Measurements from ENCODE around the gene TAF10.

The TAF10 gene

DNA sequence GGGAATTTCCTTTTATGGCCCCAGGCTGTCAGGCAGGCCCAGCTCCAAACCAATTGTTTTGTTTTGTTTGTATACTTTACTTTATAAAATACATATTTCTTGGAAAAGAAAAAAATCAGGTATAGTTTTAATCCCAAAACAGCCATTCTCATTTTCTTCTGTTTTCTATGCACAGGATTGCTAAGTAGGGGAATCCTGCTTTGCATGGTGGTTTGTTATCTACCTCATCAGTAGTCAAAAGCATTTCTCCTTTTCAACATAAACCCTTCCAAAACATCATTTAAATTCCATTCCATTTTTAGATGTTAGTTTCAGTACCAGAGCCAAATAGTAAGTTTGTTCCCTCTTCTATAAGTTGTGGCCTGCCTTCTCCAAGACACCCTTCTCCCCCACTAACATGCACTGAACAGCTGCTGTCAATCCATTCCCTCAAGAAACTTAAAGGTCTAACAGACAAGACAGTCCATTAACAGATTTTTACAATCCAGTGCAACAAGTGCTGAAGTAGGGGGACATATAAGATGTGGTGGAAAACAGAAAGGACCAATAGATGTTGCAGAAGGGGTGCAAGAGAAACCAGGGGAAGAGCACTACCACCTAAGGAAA lies 4.7 kb downstream of the TAF10 start:
- no peak for DNase-seq

DNA sequence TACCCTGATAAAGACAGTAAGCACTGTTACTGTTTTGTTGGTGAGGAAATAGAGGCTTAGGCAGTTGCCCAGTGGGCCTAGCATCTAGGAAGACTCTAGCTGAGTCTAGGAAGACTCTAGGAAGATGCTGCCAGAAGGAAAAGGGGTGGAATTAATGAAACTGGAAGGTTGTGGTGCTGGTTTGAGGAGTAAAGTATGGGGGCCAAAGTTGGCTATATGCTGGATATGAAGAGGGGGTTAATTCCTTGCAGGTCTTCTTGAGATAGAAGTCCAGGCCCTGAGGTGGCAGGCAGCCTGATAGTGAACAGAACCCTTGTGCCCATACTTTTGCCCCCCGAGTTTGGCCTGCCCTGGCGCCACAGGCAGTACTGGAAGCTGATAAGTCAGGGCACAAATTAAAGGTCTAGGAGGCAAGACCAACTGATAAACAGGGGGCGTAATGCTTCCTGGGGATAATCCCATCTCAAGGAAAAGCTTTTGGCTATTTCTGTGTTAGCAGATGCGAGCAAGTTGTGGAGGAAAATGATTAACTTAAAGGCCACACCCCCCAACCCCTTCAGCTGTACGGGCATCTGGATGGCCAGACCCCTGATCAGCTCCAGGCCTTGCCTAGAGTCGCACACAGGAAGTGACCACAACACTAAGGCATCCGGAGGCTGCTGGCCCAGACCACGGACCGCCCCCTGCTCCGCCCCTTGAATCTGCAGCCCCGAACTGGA lies 5.4 kb downstream of the TAF10 start:
- peak; percentile 98 for DNase-seq

DNA sequence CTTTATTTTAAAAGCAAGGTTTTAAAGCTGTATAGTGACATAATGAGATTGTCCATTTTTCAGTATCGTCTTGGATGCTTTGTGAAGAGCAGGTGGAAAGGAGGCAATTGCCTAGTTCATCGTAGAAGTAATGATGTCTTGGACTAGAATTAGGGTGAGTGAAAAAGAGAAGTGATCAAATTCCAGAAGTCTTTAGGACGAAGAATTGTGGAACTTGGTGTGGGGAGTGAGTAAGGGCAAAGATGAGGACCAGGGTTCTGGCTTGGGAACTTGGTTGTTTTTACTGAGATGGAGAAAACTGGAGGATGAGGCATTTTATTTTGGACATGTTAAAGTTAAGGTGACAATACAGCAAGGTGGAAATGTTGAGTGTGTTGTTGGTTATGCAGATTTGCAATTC lies 7.2 kb downstream of the TAF10 start:
- no peak for DNase-seq

- peak; percentile 72 for DNase-seq
Measured at GRCh38 chr11:6604081-6604626, 7.9 kb downstream of the TAF10 start.

- DNase-seq, result peak; percentile 89
Measured at GRCh38 chr11:6603287-6604080, 8.5 kb downstream of the TAF10 start, which contains the start of the genes ILK and RRP8. Gene ILK (plus strand): TSS chr11:6603774. CDS start chr11:6604272, 498 bp downstream. Gene RRP8 (minus strand): TSS chr11:6603616. CDS start chr11:6603502, 114 bp downstream.

- no peak for DNase-seq
Measured at GRCh38 chr11:6602096-6602940, 9.7 kb downstream of the TAF10 start.

DNA sequence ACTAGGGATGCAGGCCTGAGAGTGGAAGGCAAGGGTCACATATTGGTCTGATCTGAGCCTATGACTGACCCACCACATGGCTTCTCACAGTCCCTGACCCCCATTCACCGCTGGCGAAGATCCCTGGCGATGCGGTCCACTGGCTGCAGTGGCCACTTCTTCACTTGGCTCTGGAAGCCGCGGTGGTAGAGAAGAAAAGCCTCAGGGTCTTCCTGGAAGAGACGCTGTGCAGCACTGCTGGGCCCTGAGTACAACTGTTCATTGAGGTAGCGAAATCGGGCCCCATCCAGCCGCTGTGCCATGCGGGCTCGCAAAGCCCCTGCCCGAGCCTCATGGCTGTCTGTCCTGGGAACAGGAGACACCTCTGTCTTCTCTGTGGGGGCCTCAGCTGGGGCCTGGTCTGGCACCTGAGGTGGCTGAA lies 11.0 kb downstream of the TAF10 start:
- no peak for DNase-seq

DNA sequence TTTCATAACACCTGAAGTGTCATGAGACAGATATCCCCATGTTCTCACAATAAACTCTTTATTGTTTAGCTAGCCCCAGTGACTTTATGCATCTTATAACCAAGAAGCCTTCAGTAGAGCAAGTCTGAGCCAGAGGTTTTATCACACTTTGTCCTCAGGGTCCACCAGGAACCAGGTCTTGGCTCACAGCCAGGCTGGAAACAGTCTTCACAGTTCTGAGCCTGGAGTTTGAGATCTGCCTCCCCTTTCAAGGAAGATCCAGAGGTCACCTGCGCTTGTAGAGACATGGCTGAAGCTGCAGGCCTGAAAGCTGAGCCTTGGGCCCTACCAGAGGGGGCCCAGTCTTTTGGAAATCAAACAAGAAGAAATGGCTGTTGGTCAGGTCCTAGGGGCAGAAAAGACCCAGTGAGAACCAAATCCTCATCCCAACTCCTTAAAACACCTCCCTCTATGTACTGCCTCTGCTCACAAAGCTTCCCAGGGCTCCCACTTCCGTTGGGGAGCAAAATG lies 12.1 kb downstream of the TAF10 start:
- DNase-seq, result no peak

DNA sequence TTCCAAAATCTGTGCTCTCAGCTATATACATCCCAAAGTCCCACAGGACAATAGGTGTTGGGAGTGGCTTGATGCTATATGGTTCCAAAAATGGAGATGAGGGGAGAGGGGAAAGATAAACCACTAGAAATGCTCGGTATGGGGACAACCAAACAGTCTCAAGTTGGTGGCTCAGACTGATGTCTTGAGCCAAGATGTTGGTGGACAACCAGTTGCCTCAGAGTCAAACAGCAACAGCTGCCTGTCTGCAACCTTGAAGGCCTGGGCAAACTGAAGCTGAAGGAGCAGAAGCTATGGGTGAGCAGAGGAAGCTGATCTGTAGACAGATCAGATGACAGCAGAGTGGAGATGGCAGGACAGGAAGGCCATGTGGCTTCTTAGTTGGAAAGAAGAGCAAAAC lies 12.6 kb downstream of the TAF10 start:
- DNase-seq, result no peak

DNA sequence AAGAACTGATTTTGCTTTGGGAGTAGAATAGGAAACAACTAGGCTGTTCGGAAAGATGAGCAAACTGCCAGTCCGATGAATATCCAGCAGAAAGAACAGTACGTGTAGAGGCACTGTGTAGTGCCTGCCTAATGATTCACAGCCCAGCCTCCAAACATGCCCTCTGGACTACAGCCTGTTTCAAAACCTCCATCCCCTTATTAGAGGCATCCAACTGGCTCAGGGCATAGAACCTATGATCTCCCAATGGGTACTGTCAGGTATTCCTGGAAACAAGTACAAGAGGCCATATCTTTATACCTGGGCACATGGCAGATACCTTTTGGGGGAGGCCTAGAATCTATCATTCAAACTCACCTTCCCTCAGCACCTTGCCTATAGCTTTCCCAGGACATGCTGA lies 13.5 kb downstream of the TAF10 start:
- no peak for DNase-seq

DNA sequence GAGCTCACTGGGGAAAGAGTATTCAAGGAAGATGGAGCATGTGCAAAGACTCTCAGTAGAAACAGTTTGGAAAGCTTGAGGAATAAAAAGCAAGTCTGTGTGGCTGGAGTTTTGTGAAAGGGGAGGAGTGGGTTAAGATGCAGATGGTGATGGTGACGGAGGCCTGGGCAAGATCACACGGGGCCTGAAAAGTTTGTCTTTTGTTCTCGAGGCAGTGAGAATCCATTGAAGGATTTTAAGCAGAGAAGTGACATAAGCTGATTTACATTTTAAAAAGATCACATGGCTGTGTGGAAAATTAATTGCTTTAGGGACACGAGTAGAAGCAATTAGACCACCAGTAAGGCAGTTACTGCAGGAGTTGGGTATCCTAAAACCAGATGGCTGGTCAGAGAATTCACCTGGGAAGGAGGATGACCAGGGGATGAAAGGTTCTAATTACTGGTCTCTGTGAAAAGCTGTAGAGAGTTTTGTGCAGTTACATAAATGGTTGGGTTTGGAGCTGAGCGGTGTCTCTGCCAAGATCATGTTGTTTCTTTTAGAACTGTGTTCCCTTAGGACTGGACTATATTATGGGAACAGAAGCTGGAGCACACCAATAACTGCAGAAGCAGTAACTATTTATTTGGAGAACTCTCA lies 15.7 kb downstream of the TAF10 start:
- no peak for DNase-seq

GRCh38 chr11:6594142-6594768 lies 17.8 kb downstream of the TAF10 start:
- DNase-seq, result no peak

DNA sequence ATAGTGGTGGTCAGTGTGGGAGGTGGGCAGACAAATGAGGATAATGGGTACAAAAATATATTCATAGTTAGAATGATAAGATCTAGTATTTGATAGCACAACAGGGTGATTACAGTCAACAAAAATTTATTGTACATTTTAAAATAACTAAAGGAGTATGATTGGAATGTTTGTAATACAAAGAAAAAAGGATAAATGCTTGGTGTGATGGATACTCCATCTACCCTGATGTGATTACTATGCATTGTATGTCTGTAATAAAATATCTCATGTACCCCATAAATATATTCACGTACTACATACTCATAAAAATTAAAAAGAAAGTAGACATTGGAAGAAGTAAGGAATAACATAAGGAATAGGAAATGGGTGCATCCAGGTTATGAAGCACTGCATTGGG lies 24.0 kb downstream of the TAF10 start:
- no peak for DNase-seq

- no peak for DNase-seq
Measured at GRCh38 chr11:6587360-6587953, 24.6 kb downstream of the TAF10 start.

DNA sequence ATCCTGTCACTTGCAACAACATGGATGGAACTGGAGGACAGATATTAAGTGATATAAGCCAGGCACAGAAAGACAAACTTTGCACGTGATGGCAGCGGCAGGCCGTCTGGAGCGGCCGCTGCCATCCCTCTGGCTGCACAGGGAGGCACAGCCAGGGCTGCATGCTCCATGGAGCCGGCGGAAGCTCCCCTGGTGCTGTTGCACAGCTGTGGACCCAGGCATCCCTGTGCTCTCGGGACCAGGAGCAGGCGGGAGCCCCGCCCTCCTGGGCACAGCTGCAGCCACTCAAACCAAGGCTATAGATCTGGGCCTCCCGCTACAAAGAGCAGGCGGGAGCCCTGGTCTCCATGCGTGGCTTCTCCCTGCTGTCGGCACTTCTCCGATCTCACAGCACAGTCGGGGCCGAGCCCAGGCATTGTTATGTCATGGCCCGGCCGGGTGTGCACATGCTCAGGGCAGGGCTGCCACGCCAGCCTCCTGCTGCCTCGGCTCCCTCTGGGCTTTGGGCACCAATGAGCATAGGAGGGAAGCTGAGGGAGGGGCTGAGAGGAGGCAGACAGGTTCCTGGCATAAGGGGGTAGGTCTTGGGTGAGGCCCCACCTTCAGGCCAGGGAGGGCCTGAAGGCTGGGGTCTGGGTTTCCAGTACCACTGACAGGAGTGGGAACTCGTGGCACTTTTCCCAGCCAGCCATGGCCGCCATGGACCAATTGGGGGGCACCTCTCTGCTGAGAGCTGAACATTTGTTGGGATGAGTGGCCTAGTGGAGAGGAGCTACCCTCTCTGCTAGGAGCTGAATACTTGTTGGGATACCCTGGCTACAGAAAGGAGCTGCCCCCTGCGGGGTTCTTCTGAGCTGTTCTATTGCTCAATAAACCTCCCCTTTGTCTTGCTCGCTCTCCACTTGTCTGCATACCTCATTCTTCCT lies 25.3 kb downstream of the TAF10 start:
- no peak for DNase-seq

- no peak for DNase-seq
Measured at GRCh38 chr11:6584528-6584927, 27.5 kb downstream of the TAF10 start.

- no peak for DNase-seq
Measured at GRCh38 chr11:6583584-6583983, 28.4 kb downstream of the TAF10 start.

DNA sequence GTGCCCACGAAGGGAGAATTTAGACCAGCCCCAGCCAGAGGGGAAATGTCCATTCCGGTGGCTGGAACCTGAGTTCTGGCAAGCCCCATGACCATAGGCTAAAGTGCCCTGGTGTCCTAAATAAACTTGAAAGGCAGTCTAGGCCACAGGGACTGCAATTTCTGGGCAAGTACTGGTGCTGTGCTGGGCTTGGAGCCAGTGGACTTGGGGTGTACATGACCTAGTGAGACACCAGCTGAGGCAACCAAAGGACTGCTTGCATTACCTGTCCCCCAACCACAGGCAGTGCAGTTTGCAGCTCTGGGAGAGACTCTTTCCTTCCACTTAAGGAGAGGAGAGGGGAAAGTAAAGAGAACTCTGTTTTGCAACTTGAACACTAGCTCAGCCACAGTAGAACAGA lies 32.3 kb downstream of the TAF10 start:
- DNase-seq, result no peak

DNA sequence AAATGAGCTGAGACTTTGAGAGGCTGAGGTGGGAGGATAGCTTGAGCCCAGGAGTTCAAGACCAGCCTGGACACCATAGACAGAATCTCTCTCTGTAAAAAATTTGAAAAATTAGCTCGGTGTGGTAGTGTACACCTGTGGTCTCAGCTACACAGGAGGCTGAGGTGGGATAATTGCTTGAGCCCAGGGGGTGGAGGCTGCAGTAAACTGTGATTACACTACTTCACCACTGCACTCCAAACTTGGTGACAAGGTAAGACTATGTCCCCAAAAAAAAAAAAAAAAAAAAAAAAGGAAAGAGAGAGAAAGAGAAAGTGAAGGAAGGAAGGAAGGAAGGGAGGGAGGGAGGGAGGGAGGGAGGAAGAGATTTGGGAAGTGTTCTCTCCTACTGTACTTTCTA lies 33.9 kb downstream of the TAF10 start:
- no peak for DNase-seq
